Mesendoderm (in vitro differentiated cells): ENCODE measurements around the gene CHKB.

Experiments used
- DNase-seq: peaks from one replicate; pipeline ENCODE4 v3.0.0; 2013
- H2AK5ac ChIP-seq: 2 replicates; pipeline ENCODE4 v1.6.1; 2013; ENCODE audit warnings: low read length, inconsistent platforms
- H2BK120ac ChIP-seq: 2 replicates; pipeline ENCODE4 v1.6.1; 2013; ENCODE audit warnings: low read depth, mild to moderate bottlenecking, low read length, moderate library complexity, mixed read lengths
- H2BK15ac ChIP-seq: replicated peaks from 2 replicates; pipeline ENCODE4 v1.6.1; 2013; ENCODE audit warnings: low read depth, mild to moderate bottlenecking, moderate library complexity
- H2BK5ac ChIP-seq: 2 replicates; pipeline ENCODE4 v1.6.1; 2013; ENCODE audit warnings: low read length, inconsistent platforms
- H3K18ac ChIP-seq: 2 replicates; pipeline ENCODE4 v1.6.1; 2013; ENCODE audit warnings: mild to moderate bottlenecking, low read length, mixed read lengths
- H3K23ac ChIP-seq: one replicate; pipeline ENCODE4 v1.6.1; 2013; ENCODE audit warnings: low read length
- H3K27ac ChIP-seq: 2 replicates; pipeline ENCODE4 v1.5.1; 2013; ENCODE audit warnings: low read depth, mild to moderate bottlenecking, inconsistent platforms, low read length, moderate library complexity
- H3K27me3 ChIP-seq: 2 replicates; pipeline ENCODE4 v1.6.1; 2013; ENCODE audit warnings: low read length, control low read depth, mild to moderate bottlenecking, inconsistent platforms; ENCODE audit not compliant: insufficient read depth, poor library complexity
- H3K36me3 ChIP-seq: 2 replicates; pipeline ENCODE4 v1.6.1; 2013; ENCODE audit warnings: low read length, inconsistent platforms; ENCODE audit not compliant: control insufficient read depth, insufficient read depth
- H3K4ac ChIP-seq: one replicate; pipeline ENCODE4 v1.6.1; 2013; ENCODE audit warnings: low read depth, mild to moderate bottlenecking, low read length, moderate library complexity
- H3K4me1 ChIP-seq: 2 replicates; pipeline ENCODE4 v1.6.1; 2013; ENCODE audit warnings: low read depth, low read length, inconsistent platforms; ENCODE audit not compliant: control insufficient read depth
- H3K4me2 ChIP-seq: 2 replicates; pipeline ENCODE4 v1.6.1; 2013; ENCODE audit warnings: low read length
- H3K4me3 ChIP-seq: 2 replicates; pipeline ENCODE4 v1.5.1; 2013; ENCODE audit warnings: mild to moderate bottlenecking, low read length
- H3K56ac ChIP-seq: one replicate; pipeline ENCODE4 v1.6.1; 2013; ENCODE audit warnings: low read length
- H3K79me1 ChIP-seq: 2 replicates; pipeline ENCODE4 v1.6.1; 2013; ENCODE audit warnings: low read length, inconsistent platforms
- H3K79me2 ChIP-seq: 2 replicates; pipeline ENCODE4 v1.6.1; 2013; ENCODE audit warnings: mild to moderate bottlenecking, low read length; ENCODE audit not compliant: control insufficient read depth, insufficient read depth
- H3K9ac ChIP-seq: 2 replicates; pipeline ENCODE4 v1.6.1; 2013; ENCODE audit warnings: low read length, inconsistent platforms
- H4K5ac ChIP-seq: one replicate; pipeline ENCODE4 v1.6.1; 2013; ENCODE audit warnings: low read length
- H4K8ac ChIP-seq: one replicate; pipeline ENCODE4 v1.6.1; 2013; ENCODE audit warnings: low read depth, mild to moderate bottlenecking, control low read depth, low read length, moderate library complexity
- WGBS: extraction: QIAGEN DNeasy Blood & Tissue Kit; methylation state at CpG from one replicate; pipeline ENCODE4 v1.1.7; 2013; ENCODE audit warnings: low lambda C conversion rate, missing lambda C conversion rate; ENCODE audit not compliant: insufficient coverage; ENCODE audit errors: extremely low coverage; 5-methylcytosine and 5-hydroxymethylcytosine counted together

CHKB gene

GRCh38 chr22:50597097-50597496, 14.4 kb upstream of the CHKB start:
- H3K56ac ChIP-seq: no peak overlapping the region
- no peak for DNase-seq
- H3K4me1 ChIP-seq: no peaks in the 10 kb centered on the region
- H3K79me1 ChIP-seq: no peaks in the 10 kb centered on the region
- no peak overlapping the region for H2BK120ac ChIP-seq
- H3K23ac ChIP-seq: no peak overlapping the region
- H3K36me3 ChIP-seq: no peaks in the 10 kb centered on the region
- peaks cover 5% of the 10 kb centered on the region for H3K27me3 ChIP-seq
- no peak overlapping the region for H2BK15ac ChIP-seq
- WGBS: no CpG with 5 or more reads among the region's 5 CpGs
- no peak overlapping the region for H3K9ac ChIP-seq
- no peak overlapping the region for H3K4me3 ChIP-seq
- no peak overlapping the region for H2BK5ac ChIP-seq
- H3K4ac ChIP-seq: no peak overlapping the region
- H3K79me2 ChIP-seq: no peaks in the 10 kb centered on the region
- H4K8ac ChIP-seq: no peak overlapping the region
- H2AK5ac ChIP-seq: no peak overlapping the region
- no peak overlapping the region for H3K4me2 ChIP-seq
- no peak overlapping the region for H4K5ac ChIP-seq
- no peak overlapping the region for H3K27ac ChIP-seq
- H3K18ac ChIP-seq: no peak overlapping the region

GRCh38 chr22:50595189-50595588, 12.5 kb upstream of the CHKB start:
- WGBS: no CpG with 5 or more reads among the region's 3 CpGs
- no peak overlapping the region for H3K56ac ChIP-seq
- H2BK5ac ChIP-seq: no peak overlapping the region
- no peak overlapping the region for H3K4ac ChIP-seq
- H3K9ac ChIP-seq: no peak overlapping the region
- H3K27me3 ChIP-seq: no peaks in the 10 kb centered on the region
- no peak overlapping the region for H3K18ac ChIP-seq
- H3K23ac ChIP-seq: no peak overlapping the region
- no peak overlapping the region for H3K4me2 ChIP-seq
- H2BK15ac ChIP-seq: no peak overlapping the region
- no peaks in the 10 kb centered on the region for H3K4me1 ChIP-seq
- no peak for DNase-seq
- no peak overlapping the region for H2BK120ac ChIP-seq
- no peak overlapping the region for H2AK5ac ChIP-seq
- H4K5ac ChIP-seq: no peak overlapping the region
- H3K36me3 ChIP-seq: no peaks in the 10 kb centered on the region
- H3K4me3 ChIP-seq: no peak overlapping the region
- no peak overlapping the region for H3K27ac ChIP-seq
- no peak overlapping the region for H4K8ac ChIP-seq
- H3K79me1 ChIP-seq: no peaks in the 10 kb centered on the region
- H3K79me2 ChIP-seq: no peaks in the 10 kb centered on the region

GRCh38 chr22:50587407-50587806, 4.8 kb upstream of the CHKB start:
- no peak overlapping the region for H3K56ac ChIP-seq
- H3K4me1 ChIP-seq: no peaks in the 10 kb centered on the region
- H3K79me2 ChIP-seq: no peaks in the 10 kb centered on the region
- H4K8ac ChIP-seq: no peak overlapping the region
- no peaks in the 10 kb centered on the region for H3K27me3 ChIP-seq
- H3K18ac ChIP-seq: no peak overlapping the region
- H2BK120ac ChIP-seq: no peak overlapping the region
- H2BK15ac ChIP-seq: no peak overlapping the region
- no peak overlapping the region for H2BK5ac ChIP-seq
- no peak overlapping the region for H3K23ac ChIP-seq
- no CpG with 5 or more reads among the region's 5 CpGs for WGBS
- no peaks in the 10 kb centered on the region for H3K36me3 ChIP-seq
- no peak overlapping the region for H4K5ac ChIP-seq
- no peak overlapping the region for H3K4me3 ChIP-seq
- no peak overlapping the region for H3K27ac ChIP-seq
- no peak for DNase-seq
- H3K4ac ChIP-seq: no peak overlapping the region
- no peak overlapping the region for H2AK5ac ChIP-seq
- H3K9ac ChIP-seq: no peak overlapping the region
- H3K79me1 ChIP-seq: no peaks in the 10 kb centered on the region
- no peak overlapping the region for H3K4me2 ChIP-seq

DNA sequence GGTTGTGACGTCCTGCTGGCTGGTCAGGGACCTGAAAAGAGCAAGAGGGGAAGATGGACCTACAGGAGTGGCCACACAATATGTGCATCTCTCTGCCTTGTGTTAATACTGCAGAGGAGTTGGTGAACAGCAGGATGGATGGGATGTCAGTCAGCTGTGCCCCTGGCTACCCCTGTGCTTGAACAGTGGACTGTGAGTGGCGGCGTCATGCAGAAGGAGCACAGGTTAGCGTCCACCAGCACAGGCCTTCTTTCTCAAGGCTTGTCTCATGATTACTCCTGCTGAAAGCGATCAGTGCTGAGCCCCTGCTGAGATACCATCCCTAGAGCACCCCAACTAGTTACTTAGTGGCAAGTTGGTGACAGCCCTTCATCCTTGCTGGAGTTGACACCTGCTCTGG, 3.8 kb upstream of the CHKB start:
- H2BK5ac ChIP-seq: no peak overlapping the region
- no peak overlapping the region for H3K18ac ChIP-seq
- no peak overlapping the region for H3K23ac ChIP-seq
- H3K4ac ChIP-seq: no peak overlapping the region
- H3K4me3 ChIP-seq: no peak overlapping the region
- H2AK5ac ChIP-seq: no peak overlapping the region
- no peak overlapping the region for H3K56ac ChIP-seq
- peaks cover 4% of the 10 kb centered on the region for H3K79me2 ChIP-seq
- peaks cover 2% of the 10 kb centered on the region for H3K4me1 ChIP-seq
- DNase-seq: no peak
- H3K4me2 ChIP-seq: no peak overlapping the region
- H3K9ac ChIP-seq: no peak overlapping the region
- H4K5ac ChIP-seq: no peak overlapping the region
- H4K8ac ChIP-seq: no peak overlapping the region
- H3K27me3 ChIP-seq: no peaks in the 10 kb centered on the region
- H3K79me1 ChIP-seq: peaks cover 4% of the 10 kb centered on the region
- no CpG with 5 or more reads among the region's 5 CpGs for WGBS
- no peak overlapping the region for H2BK120ac ChIP-seq
- no peak overlapping the region for H2BK15ac ChIP-seq
- no peaks in the 10 kb centered on the region for H3K36me3 ChIP-seq
- H3K27ac ChIP-seq: no peak overlapping the region

- WGBS: no CpG with 5 or more reads among the region's 8 CpGs
- H3K27ac ChIP-seq: no peak overlapping the region
Measured at GRCh38 chr22:50585781-50586180, 3.1 kb upstream of the CHKB start.

GRCh38 chr22:50585238-50585637, 2.6 kb upstream of the CHKB start:
- Histone ChIP-seq H3K36me3 (no peaks in the 10 kb centered on the region), H3K56ac (no peak overlapping the region), H3K27ac (no peak overlapping the region), H3K4me1 (peaks cover 2% of the 10 kb centered on the region), H3K4me3 (no peak overlapping the region), H2AK5ac (no peak overlapping the region), H4K5ac (no peak overlapping the region), H2BK5ac (no peak overlapping the region), H3K9ac (no peak overlapping the region), H3K4me2 (no peak overlapping the region), H3K27me3 (no peaks in the 10 kb centered on the region), H2BK15ac (no peak overlapping the region), H4K8ac (no peak overlapping the region), H3K23ac (no peak overlapping the region), H3K79me1 (peaks cover 7% of the 10 kb centered on the region), H3K4ac (no peak overlapping the region), H3K79me2 (peaks cover 6% of the 10 kb centered on the region), H3K18ac (no peak overlapping the region), H2BK120ac (no peak overlapping the region)
- DNase-seq: no peak
- WGBS: no CpG with 5 or more reads among the region's 3 CpGs

More at GRCh38 chr22:50585781-50586180, 3.1 kb upstream of the CHKB start:
- H3K4me2 ChIP-seq: no peak overlapping the region
- no peak overlapping the region for H3K23ac ChIP-seq
- H3K4me3 ChIP-seq: no peak overlapping the region
- no peak overlapping the region for H4K5ac ChIP-seq
- H2BK15ac ChIP-seq: no peak overlapping the region
- peaks cover 7% of the 10 kb centered on the region for H3K79me1 ChIP-seq
- no peak overlapping the region for H3K4ac ChIP-seq
- H3K79me2 ChIP-seq: peaks cover 6% of the 10 kb centered on the region
- no peak overlapping the region for H2BK5ac ChIP-seq
- H2AK5ac ChIP-seq: no peak overlapping the region
- H4K8ac ChIP-seq: no peak overlapping the region
- no peak overlapping the region for H3K56ac ChIP-seq
- H3K27me3 ChIP-seq: no peaks in the 10 kb centered on the region
- H3K9ac ChIP-seq: no peak overlapping the region
- H3K4me1 ChIP-seq: peaks cover 2% of the 10 kb centered on the region
- H3K18ac ChIP-seq: no peak overlapping the region
- H3K36me3 ChIP-seq: no peaks in the 10 kb centered on the region
- H2BK120ac ChIP-seq: no peak overlapping the region
- DNase-seq: no peak
